ENCODE measurements around the gene DPEP1.
"Not testable (repeated sequence)": the region's sequence is repeated elsewhere in the genome, so short reads cannot be mapped to it uniquely, and the experiment has no call there.

The DPEP1 gene

GRCh38 chr16:89670496-89671431 lies 57.3 kb downstream of the DPEP1 start:
- TF ChIP-seq, protein P1, sequence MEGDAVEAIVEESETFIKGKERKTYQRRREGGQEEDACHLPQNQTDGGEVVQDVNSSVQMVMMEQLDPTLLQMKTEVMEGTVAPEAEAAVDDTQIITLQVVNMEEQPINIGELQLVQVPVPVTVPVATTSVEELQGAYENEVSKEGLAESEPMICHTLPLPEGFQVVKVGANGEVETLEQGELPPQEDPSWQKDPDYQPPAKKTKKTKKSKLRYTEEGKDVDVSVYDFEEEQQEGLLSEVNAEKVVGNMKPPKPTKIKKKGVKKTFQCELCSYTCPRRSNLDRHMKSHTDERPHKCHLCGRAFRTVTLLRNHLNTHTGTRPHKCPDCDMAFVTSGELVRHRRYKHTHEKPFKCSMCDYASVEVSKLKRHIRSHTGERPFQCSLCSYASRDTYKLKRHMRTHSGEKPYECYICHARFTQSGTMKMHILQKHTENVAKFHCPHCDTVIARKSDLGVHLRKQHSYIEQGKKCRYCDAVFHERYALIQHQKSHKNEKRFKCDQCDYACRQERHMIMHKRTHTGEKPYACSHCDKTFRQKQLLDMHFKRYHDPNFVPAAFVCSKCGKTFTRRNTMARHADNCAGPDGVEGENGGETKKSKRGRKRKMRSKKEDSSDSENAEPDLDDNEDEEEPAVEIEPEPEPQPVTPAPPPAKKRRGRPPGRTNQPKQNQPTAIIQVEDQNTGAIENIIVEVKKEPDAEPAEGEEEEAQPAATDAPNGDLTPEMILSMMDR (conservative IDR thresholded peaks at IDR 0.05; ENCODE audit: control insufficient read depth, insufficient read depth, low read depth, low read length), result no peak
- no peak overlapping the region for H3K4me3 ChIP-seq (ENCODE audit: control insufficient read depth, low read depth, low read length)
- DNase-seq (ENCODE audit: low read depth), result peak; percentile 50

GRCh38 chr16:89671565-89671964 lies 58.1 kb downstream of the DPEP1 start:
- not testable (repeated sequence) for DNase-seq (ENCODE audit: low read depth); H3K4me3 ChIP-seq (ENCODE audit: control insufficient read depth, low read depth, low read length)

- DNase-seq (ENCODE audit: low read depth), result no peak
- H3K4me3 ChIP-seq (ENCODE audit: control insufficient read depth, low read depth, low read length), result no peak overlapping the region
- TF ChIP-seq, protein P1 (conservative IDR thresholded peaks at IDR 0.05; ENCODE audit: control insufficient read depth, insufficient read depth, low read depth, low read length), result no peak
Measured at GRCh38 chr16:89672177-89672941, 58.9 kb downstream of the DPEP1 start.

- DNase-seq (ENCODE audit: low read depth), result no peak
- TF ChIP-seq, protein P1 (conservative IDR thresholded peaks at IDR 0.05; ENCODE audit: control insufficient read depth, insufficient read depth, low read depth, low read length), result no peak
- H3K4me3 ChIP-seq (ENCODE audit: control insufficient read depth, low read depth, low read length), result no peak overlapping the region
Measured at GRCh38 chr16:89678258-89678657, 64.8 kb downstream of the DPEP1 start.

DNA sequence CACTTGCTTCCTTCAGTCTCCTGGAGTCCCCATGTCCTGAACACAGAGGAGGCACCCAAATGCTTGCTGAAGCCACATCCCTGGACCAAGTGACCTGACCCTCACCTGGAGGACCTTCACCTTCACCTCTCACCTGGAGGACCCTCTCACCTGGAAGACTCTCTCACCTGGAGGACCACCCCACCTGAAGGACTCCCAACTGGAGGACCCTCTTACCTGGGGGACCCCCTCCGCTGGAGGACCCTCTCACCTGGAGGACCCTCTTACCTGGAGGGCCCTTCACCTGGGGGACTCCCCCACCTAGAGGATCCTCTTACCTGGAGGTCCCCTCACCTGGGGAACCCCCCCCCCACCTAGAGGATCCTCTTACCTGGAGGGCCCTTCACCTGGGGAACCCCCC lies 72.5 kb downstream of the DPEP1 start:
- TF ChIP-seq, protein P1 (conservative IDR thresholded peaks at IDR 0.05; ENCODE audit: control insufficient read depth, insufficient read depth, low read depth, low read length), result no peak
- no peak for DNase-seq (ENCODE audit: low read depth)
- H3K4me3 ChIP-seq (ENCODE audit: control insufficient read depth, low read depth, low read length), result no peak overlapping the region

- H3K4me3 ChIP-seq (ENCODE audit: control insufficient read depth, low read depth, low read length), result peak within 1 kb of the TSS; percentile 80
- TF ChIP-seq, protein P1 (conservative IDR thresholded peaks at IDR 0.05; ENCODE audit: control insufficient read depth, insufficient read depth, low read depth, low read length), result no peak
- peak; percentile 79 for DNase-seq (ENCODE audit: low read depth)
Measured at GRCh38 chr16:89686520-89687091, 73.2 kb downstream of the DPEP1 start, which contains the start of gene CDK10. TSS of gene CDK10 (plus strand) at chr16:89686689. CDS start at chr16:89686711, 22 bp downstream.
